ENCODE measurements around the gene YJEFN3.

Gene YJEFN3

GRCh38 chr19:19514881-19515641 lies 13.7 kb upstream of the YJEFN3 start, which contains the start of gene TSSK6:
Gene TSSK6, minus strand, starts transcription at chr19:19515548. Its CDS starts 121 bp downstream, at chr19:19515427.
- Histone ChIP-seq H3K27me3 (ENCODE audit: control insufficient read depth in 1 of 2, insufficient read depth in 2 of 2, low read length in 2 of 2) (no peaks in the 10 kb centered on the region), H3K27ac (ENCODE audit: low read depth, low read length) (peak within 1 kb of the TSS; percentile 93), H3K9me3 (ENCODE audit: low read length) (no peaks in the 10 kb centered on the region), H3K9ac (ENCODE audit: low read length) (peak within 1 kb of the TSS; percentile 77), H3K4me3 (ENCODE audit: low read depth in 1 of 2, low read length in 2 of 2) (peak within 1 kb of the TSS; percentile 87 to 94), H3K36me3 (ENCODE audit: insufficient read depth, low read length) (peaks cover 8% of the 10 kb centered on the region), H3K4me1 (ENCODE audit: insufficient read depth, low read length) (peaks cover 14% of the 10 kb centered on the region)

DNA sequence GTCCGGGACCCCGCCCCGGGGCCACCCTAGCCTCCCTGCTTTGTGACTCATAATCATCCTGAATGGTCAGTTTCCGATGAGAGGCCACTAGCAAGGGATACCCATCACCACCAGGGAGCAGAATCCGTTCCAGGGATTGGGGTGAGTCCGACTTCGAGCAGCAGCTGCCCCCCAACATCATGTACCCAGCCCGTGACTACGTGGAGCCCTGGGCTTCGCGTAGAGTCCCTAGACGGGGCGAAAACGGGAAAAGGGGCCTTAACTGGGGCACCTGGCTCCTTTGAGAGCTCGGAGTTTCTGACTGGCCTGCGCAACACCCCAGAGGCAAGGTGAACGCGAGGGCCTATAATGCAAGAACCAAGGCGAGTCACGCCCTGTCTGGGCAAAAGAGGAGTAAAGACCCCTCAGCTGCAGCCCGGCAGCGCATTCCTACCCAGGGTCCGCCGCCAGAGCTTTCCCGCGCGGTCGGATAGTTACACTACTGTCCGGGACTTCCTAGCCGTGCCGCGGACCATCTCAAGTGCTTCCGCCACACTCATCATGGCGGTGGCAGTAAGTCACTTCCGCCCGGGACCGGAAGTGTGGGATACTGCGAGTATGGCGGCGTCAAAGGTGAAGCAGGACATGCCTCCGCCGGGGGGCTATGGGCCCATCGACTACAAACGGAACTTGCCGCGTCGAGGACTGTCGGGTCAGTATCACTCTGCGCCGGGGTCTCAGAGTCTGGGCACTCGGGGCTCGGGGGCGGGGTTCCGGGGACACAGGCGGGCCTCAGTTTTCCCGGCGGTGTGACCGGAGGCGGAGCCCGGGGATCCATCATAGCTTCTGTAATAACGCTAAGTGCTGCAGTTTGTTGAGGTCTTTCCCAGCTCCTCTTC lies 12.8 kb upstream of the YJEFN3 start, which contains the start of gene NDUFA13:
Gene NDUFA13 (plus strand): TSS at position 584 of the 878 bp plus-strand sequence. CDS start 14 bp downstream, at position 598.
- Histone ChIP-seq H3K27ac (ENCODE audit: low read depth, low read length) (peak within 1 kb of the TSS; percentile 93), H3K36me3 (ENCODE audit: insufficient read depth, low read length) (peaks cover 8% of the 10 kb centered on the region), H3K4me3 (ENCODE audit: low read depth in 1 of 2, low read length in 2 of 2) (peak within 1 kb of the TSS; percentile 87 to 94), H3K9me3 (ENCODE audit: low read length) (no peaks in the 10 kb centered on the region), H3K27me3 (ENCODE audit: control insufficient read depth in 1 of 2, insufficient read depth in 2 of 2, low read length in 2 of 2) (no peaks in the 10 kb centered on the region), H3K9ac (ENCODE audit: low read length) (peak within 1 kb of the TSS; percentile 77), H3K4me1 (ENCODE audit: insufficient read depth, low read length) (peaks cover 14% of the 10 kb centered on the region)

- H3K9me3 ChIP-seq (ENCODE audit: low read length) = no peaks in the 10 kb centered on the region
- no peaks in the 10 kb centered on the region for H3K27me3 ChIP-seq (ENCODE audit: control insufficient read depth in 1 of 2, insufficient read depth in 2 of 2, low read length in 2 of 2)
- peaks cover 14% of the 10 kb centered on the region for H3K4me1 ChIP-seq (ENCODE audit: insufficient read depth, low read length)
- no peak overlapping the region for H3K9ac ChIP-seq (ENCODE audit: low read length)
- H3K4me3 ChIP-seq (ENCODE audit: low read depth in 1 of 2, low read length in 2 of 2) = peak overlapping the region in 1 of 2 donors; percentile 94
- peaks cover 8% of the 10 kb centered on the region for H3K36me3 ChIP-seq (ENCODE audit: insufficient read depth, low read length)
- H3K27ac ChIP-seq (ENCODE audit: low read depth, low read length) = no peak overlapping the region
Measured at GRCh38 chr19:19517235-19517619, 11.5 kb upstream of the YJEFN3 start.

DNA sequence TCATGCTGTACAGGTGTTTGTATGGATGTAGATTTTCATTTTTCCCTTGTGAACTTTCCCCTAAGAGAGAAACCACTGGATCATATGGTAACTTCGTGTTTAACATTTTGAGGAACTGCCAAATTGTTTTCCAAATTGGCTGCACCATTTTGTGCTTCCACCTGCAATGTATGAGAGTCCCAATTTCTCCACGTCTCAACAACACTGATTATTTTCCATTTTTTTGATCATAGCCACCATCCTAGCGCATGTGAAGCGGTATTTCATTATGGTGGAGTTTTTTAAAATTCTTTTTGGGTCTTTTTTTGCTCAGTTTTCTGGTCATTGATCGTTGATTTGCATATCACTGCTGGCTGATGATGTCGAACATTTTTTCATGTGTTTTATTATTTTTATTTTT lies 7.7 kb upstream of the YJEFN3 start:
- Histone ChIP-seq H3K27ac (ENCODE audit: low read depth, low read length) (no peak overlapping the region), H3K9me3 (ENCODE audit: low read length) (no peaks in the 10 kb centered on the region), H3K4me3 (ENCODE audit: low read depth in 1 of 2, low read length in 2 of 2) (no peak overlapping the region), H3K27me3 (ENCODE audit: control insufficient read depth in 1 of 2, insufficient read depth in 2 of 2, low read length in 2 of 2) (no peaks in the 10 kb centered on the region), H3K36me3 (ENCODE audit: insufficient read depth, low read length) (peaks cover 14% of the 10 kb centered on the region), H3K4me1 (ENCODE audit: insufficient read depth, low read length) (peaks cover 8% of the 10 kb centered on the region), H3K9ac (ENCODE audit: low read length) (no peak overlapping the region)

GRCh38 chr19:19523177-19523576 lies 5.5 kb upstream of the YJEFN3 start:
- Histone ChIP-seq H3K9ac (ENCODE audit: low read length) (no peak overlapping the region), H3K36me3 (ENCODE audit: insufficient read depth, low read length) (peaks cover 28% of the 10 kb centered on the region), H3K27me3 (ENCODE audit: control insufficient read depth in 1 of 2, insufficient read depth in 2 of 2, low read length in 2 of 2) (no peaks in the 10 kb centered on the region), H3K27ac (ENCODE audit: low read depth, low read length) (no peak overlapping the region), H3K9me3 (ENCODE audit: low read length) (no peaks in the 10 kb centered on the region), H3K4me1 (ENCODE audit: insufficient read depth, low read length) (no peaks in the 10 kb centered on the region), H3K4me3 (ENCODE audit: low read depth in 1 of 2, low read length in 2 of 2) (no peak overlapping the region)

- no peaks in the 10 kb centered on the region for H3K9me3 ChIP-seq (ENCODE audit: low read length)
- no peak overlapping the region for H3K9ac ChIP-seq (ENCODE audit: low read length)
- peaks cover 29% of the 10 kb centered on the region for H3K36me3 ChIP-seq (ENCODE audit: insufficient read depth, low read length)
- H3K4me1 ChIP-seq (ENCODE audit: insufficient read depth, low read length) = peaks cover 2% of the 10 kb centered on the region
- H3K27ac ChIP-seq (ENCODE audit: low read depth, low read length) = no peak overlapping the region
- no peak overlapping the region for H3K4me3 ChIP-seq (ENCODE audit: low read depth in 1 of 2, low read length in 2 of 2)
- no peaks in the 10 kb centered on the region for H3K27me3 ChIP-seq (ENCODE audit: control insufficient read depth in 1 of 2, insufficient read depth in 2 of 2, low read length in 2 of 2)
Measured at GRCh38 chr19:19524053-19524452, 4.7 kb upstream of the YJEFN3 start.

DNA sequence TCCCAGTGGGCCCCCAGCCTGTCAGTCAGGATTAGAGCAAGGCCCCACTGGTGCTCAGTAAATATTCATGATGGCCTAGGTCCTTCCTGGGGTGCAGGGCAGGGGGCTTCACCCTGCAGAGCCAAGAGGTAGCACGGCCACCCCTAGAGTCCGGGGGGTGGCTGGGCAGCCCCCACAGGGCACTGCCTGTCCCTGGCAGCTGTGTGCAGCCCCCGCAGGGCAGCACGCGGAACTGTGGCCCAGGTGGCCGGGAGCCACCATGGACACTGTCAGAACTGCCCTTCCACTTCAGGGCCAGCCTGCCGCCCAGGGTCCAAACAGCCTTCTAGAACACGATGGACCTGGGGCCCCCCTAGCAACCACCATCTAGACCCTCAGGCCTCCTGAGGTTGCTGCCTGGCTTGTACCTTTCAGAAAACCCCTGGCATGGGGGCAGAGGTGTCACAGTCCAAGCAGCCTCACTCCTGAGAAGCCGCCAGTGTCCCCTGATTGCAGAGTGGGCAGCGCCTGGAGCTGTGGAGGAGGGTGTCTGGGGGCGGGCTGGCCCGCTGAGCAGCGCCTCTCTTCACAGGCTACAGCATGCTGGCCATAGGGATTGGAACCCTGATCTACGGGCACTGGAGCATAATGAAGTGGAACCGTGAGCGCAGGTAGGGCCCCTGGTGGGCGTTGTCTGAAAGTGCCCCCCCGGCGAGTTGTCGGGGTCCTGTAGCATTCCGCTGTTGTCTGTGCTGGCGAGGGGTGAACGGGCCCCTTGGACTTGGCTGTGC lies 2.9 kb upstream of the YJEFN3 start:
- Histone ChIP-seq H3K9ac (ENCODE audit: low read length) (no peak overlapping the region), H3K27me3 (ENCODE audit: control insufficient read depth in 1 of 2, insufficient read depth in 2 of 2, low read length in 2 of 2) (no peaks in the 10 kb centered on the region), H3K4me3 (ENCODE audit: low read depth in 1 of 2, low read length in 2 of 2) (no peak overlapping the region), H3K9me3 (ENCODE audit: low read length) (no peaks in the 10 kb centered on the region), H3K27ac (ENCODE audit: low read depth, low read length) (no peak overlapping the region), H3K36me3 (ENCODE audit: insufficient read depth, low read length) (peaks cover 23% of the 10 kb centered on the region), H3K4me1 (ENCODE audit: insufficient read depth, low read length) (peaks cover 5% of the 10 kb centered on the region)

- H3K9me3 ChIP-seq (ENCODE audit: low read length) = no peaks in the 10 kb centered on the region
- H3K27me3 ChIP-seq (ENCODE audit: control insufficient read depth in 1 of 2, insufficient read depth in 2 of 2, low read length in 2 of 2) = no peaks in the 10 kb centered on the region
- no peak overlapping the region for H3K27ac ChIP-seq (ENCODE audit: low read depth, low read length)
- peaks cover 5% of the 10 kb centered on the region for H3K4me1 ChIP-seq (ENCODE audit: insufficient read depth, low read length)
- no peak overlapping the region for H3K4me3 ChIP-seq (ENCODE audit: low read depth in 1 of 2, low read length in 2 of 2)
- peaks cover 23% of the 10 kb centered on the region for H3K36me3 ChIP-seq (ENCODE audit: insufficient read depth, low read length)
- no peak overlapping the region for H3K9ac ChIP-seq (ENCODE audit: low read length)
Measured at GRCh38 chr19:19526581-19527370, 1.9 kb upstream of the YJEFN3 start.

- Histone ChIP-seq H3K27ac (ENCODE audit: low read depth, low read length) (no peak overlapping the region), H3K4me3 (ENCODE audit: low read depth in 1 of 2, low read length in 2 of 2) (no peak overlapping the region)
Measured at GRCh38 chr19:19527371-19527656, 1.4 kb upstream of the YJEFN3 start.

GRCh38 chr19:19527674-19528625 lies 761 bp upstream of the YJEFN3 start:
- peaks cover 14% of the 10 kb centered on the region for H3K4me1 ChIP-seq (ENCODE audit: insufficient read depth, low read length)
- H3K36me3 ChIP-seq (ENCODE audit: insufficient read depth, low read length) = peaks cover 23% of the 10 kb centered on the region

More at GRCh38 chr19:19527371-19527656, 1.4 kb upstream of the YJEFN3 start:
- no peaks in the 10 kb centered on the region for H3K27me3 ChIP-seq (ENCODE audit: control insufficient read depth in 1 of 2, insufficient read depth in 2 of 2, low read length in 2 of 2)
- no peak overlapping the region for H3K9ac ChIP-seq (ENCODE audit: low read length)
- H3K4me1 ChIP-seq (ENCODE audit: insufficient read depth, low read length) = peaks cover 9% of the 10 kb centered on the region
- peaks cover 23% of the 10 kb centered on the region for H3K36me3 ChIP-seq (ENCODE audit: insufficient read depth, low read length)
- no peaks in the 10 kb centered on the region for H3K9me3 ChIP-seq (ENCODE audit: low read length)

More at GRCh38 chr19:19527674-19528625, 761 bp upstream of the YJEFN3 start:
- Histone ChIP-seq H3K27me3 (ENCODE audit: control insufficient read depth in 1 of 2, insufficient read depth in 2 of 2, low read length in 2 of 2) (no peaks in the 10 kb centered on the region), H3K27ac (ENCODE audit: low read depth, low read length) (no peak overlapping the region), H3K9me3 (ENCODE audit: low read length) (no peaks in the 10 kb centered on the region), H3K9ac (ENCODE audit: low read length) (no peak overlapping the region), H3K4me3 (ENCODE audit: low read depth in 1 of 2, low read length in 2 of 2) (no peak overlapping the region)

Data from muscle layer of colon (tissue), 2 donors.